ENCODE data around the gene FGFR2.

FGFR2 gene

DNA sequence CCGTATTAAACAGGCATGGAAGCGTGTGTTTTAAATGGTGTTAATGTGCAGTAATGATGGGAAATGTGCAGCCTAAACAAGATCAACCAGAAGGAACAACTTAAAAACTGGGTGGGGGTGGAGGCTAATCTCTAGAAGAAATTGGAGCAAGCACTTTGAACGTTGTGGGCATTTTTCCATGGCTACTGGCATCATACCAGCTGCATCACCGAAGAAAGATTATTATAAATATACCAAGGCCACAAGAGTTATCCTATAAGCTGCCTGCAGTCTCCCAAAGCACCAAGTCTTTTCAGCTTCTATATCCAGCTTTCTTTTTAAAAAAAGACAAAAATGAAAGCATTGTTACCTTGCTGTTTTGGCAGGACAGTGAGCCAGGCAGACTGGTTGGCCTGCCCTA, 79.9 kb downstream of the FGFR2 start:
- peaks cover 6 to 11% of the 10 kb centered on the region in 2 donors for H3K36me3 ChIP-seq (ENCODE audit: control insufficient read depth in 2 of 2, insufficient read depth in 2 of 2, low read length in 2 of 2)
- peaks cover 3% of the 10 kb centered on the region in 2 donors for H3K4me1 ChIP-seq (ENCODE audit: control insufficient read depth in 2 of 2, insufficient read depth in 2 of 2, low read length in 2 of 2)
- no peak overlapping the region for H3K27ac ChIP-seq (ENCODE audit: low read depth in 2 of 2, low read length in 2 of 2)
- H3K4me3 ChIP-seq (ENCODE audit: low read length in 2 of 2), result no peak overlapping the region
- no peak overlapping the region for H3K9ac ChIP-seq (ENCODE audit: low read depth in 1 of 2, low read length in 2 of 2)
- H3K9me3 ChIP-seq (ENCODE audit: control insufficient read depth in 2 of 2, low read length in 2 of 2), result no peaks in the 10 kb centered on the region
- H3K27me3 ChIP-seq (ENCODE audit: control insufficient read depth in 2 of 2, insufficient read depth in 2 of 2, low read length in 2 of 2), result no peaks in the 10 kb centered on the region

DNA sequence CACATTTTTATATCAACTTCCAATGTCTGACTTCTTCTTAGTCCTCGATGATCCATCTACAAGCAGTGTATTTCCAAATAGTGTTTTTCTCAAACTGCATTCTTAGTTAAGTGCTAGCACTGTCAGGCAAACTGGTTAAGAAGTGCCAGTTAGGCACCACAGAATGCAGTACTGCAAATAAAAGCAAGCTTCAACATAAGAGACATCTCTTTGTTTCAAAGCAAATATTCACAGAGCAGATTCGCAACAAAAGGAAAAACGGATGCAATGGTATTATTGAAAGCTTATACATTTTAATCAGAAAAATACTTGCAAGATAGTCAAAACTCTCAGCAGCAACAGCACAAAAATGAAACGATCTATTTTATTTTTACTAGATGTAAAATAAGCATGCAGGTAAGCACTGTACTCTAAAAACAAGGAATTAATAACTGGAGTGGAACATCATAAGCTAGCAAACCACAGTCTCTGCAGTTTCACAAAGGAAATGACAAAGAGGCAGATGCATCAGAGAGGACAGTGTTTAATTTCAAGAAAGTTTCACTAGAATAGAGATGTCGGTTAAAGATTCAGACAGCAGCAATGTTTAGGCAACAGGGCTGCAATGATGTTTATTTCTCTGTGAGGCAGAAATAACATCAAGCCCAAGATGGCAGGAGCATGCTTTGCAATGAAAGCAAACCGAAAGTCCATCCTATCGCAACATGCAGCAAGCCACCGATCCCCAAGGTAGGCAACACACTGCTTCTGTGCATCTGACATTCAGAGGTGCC, 82.0 kb downstream of the FGFR2 start:
- H3K9me3 ChIP-seq (ENCODE audit: control insufficient read depth in 2 of 2, low read length in 2 of 2), result no peaks in the 10 kb centered on the region
- H3K4me3 ChIP-seq (ENCODE audit: low read length in 2 of 2), result no peak overlapping the region
- H3K4me1 ChIP-seq (ENCODE audit: control insufficient read depth in 2 of 2, insufficient read depth in 2 of 2, low read length in 2 of 2), result no peaks in the 10 kb centered on the region
- H3K36me3 ChIP-seq (ENCODE audit: control insufficient read depth in 2 of 2, insufficient read depth in 2 of 2, low read length in 2 of 2), result peaks cover 6 to 11% of the 10 kb centered on the region in 2 donors
- no peaks in the 10 kb centered on the region for H3K27me3 ChIP-seq (ENCODE audit: control insufficient read depth in 2 of 2, insufficient read depth in 2 of 2, low read length in 2 of 2)
- no peak overlapping the region for H3K27ac ChIP-seq (ENCODE audit: low read depth in 2 of 2, low read length in 2 of 2)
- no peak overlapping the region for H3K9ac ChIP-seq (ENCODE audit: low read depth in 1 of 2, low read length in 2 of 2)

DNA sequence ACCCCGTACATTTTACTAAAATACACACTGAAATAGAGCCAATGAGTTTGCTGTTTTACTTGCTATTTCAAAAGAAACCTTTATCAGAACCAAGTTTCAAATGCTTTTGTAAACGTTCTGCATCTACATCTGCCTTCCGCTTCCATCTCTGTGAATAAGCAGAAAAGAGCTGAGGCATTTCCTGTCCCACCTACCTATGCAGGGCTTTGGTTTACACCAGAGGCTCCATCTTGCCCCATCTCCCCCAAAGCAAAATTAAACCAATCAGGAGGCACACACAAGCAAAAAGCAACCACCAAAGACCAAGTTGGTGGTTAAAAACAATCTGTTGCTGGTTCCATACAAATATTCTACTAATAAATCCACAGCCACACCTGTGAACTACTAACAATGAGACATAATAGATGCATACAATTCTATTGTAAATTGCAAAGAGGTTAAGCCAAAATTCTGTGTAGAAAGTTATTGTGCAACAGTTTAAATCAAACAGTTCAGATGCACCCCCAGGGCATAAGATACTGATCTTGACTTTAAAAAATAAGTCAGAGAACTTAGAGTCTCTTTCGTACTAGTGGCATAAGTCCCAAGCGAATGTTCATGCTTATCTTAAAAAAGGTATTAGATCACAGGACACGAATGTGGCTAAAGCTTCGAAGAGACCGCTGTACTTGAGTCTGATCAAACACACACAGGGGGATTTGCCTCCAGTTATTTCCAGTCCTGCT, 83.9 kb downstream of the FGFR2 start:
- Histone ChIP-seq H3K9ac (ENCODE audit: low read depth in 1 of 2, low read length in 2 of 2) (no peak overlapping the region), H3K36me3 (ENCODE audit: control insufficient read depth in 2 of 2, insufficient read depth in 2 of 2, low read length in 2 of 2) (peaks cover 6 to 11% of the 10 kb centered on the region in 2 donors), H3K9me3 (ENCODE audit: control insufficient read depth in 2 of 2, low read length in 2 of 2) (no peaks in the 10 kb centered on the region)

DNA sequence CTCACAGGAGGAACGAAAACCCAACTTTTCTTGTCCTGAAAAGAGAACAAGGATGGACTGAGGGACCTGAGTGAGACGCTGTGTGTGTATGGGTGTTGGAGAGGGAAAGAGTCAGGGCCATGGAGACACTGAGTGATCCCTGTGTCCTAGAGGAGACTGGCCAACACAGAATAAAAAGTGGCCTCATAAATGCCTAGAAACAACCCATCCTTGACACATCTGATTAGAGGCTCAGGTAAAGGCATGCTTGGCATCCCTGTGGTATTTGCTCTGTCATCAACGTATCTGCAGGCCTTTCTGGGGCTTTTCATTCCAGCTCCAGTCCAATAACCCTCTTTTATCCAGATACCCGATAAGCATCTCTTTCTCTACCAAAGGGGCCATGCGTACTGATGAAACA, 86.3 kb downstream of the FGFR2 start:
- Histone ChIP-seq H3K9ac (ENCODE audit: low read depth in 1 of 2, low read length in 2 of 2) (no peak overlapping the region), H3K27ac (ENCODE audit: low read depth in 2 of 2, low read length in 2 of 2) (no peak overlapping the region)

More for the DNA sequence above, 83.9 kb downstream of the FGFR2 start:
- no peaks in the 10 kb centered on the region for H3K27me3 ChIP-seq (ENCODE audit: control insufficient read depth in 2 of 2, insufficient read depth in 2 of 2, low read length in 2 of 2)
- H3K4me3 ChIP-seq (ENCODE audit: low read length in 2 of 2), result no peak overlapping the region
- no peak overlapping the region for H3K27ac ChIP-seq (ENCODE audit: low read depth in 2 of 2, low read length in 2 of 2)
- no peaks in the 10 kb centered on the region for H3K4me1 ChIP-seq (ENCODE audit: control insufficient read depth in 2 of 2, insufficient read depth in 2 of 2, low read length in 2 of 2)

DNA sequence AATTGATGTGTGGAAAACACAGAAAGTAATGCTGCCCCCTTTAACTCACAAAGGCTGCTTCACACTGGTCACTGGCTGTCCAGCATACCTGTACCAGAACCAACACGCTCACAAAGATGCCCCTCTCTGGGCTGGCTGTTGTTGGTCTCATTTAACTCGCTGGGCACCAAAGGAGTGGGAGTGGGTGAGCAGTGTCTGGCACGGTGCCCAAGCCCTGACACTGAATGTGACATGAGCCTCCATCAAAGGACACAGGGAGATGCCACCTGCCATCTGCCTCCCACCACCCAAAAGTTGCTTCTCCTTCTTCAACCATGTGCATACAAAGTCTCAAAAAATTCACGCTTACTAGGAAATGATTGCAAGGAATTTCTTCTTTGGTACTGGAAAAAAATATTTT, 86.8 kb downstream of the FGFR2 start:
- Histone ChIP-seq H3K27ac (ENCODE audit: low read depth in 2 of 2, low read length in 2 of 2) (no peak overlapping the region), H3K9ac (ENCODE audit: low read depth in 1 of 2, low read length in 2 of 2) (no peak overlapping the region), H3K4me1 (ENCODE audit: control insufficient read depth in 2 of 2, insufficient read depth in 2 of 2, low read length in 2 of 2) (no peaks in the 10 kb centered on the region)

More for the DNA sequence above, 86.3 kb downstream of the FGFR2 start:
- Histone ChIP-seq H3K36me3 (ENCODE audit: control insufficient read depth in 2 of 2, insufficient read depth in 2 of 2, low read length in 2 of 2) (peaks cover 0 to 7% of the 10 kb centered on the region in 2 donors), H3K27me3 (ENCODE audit: control insufficient read depth in 2 of 2, insufficient read depth in 2 of 2, low read length in 2 of 2) (no peaks in the 10 kb centered on the region), H3K4me3 (ENCODE audit: low read length in 2 of 2) (no peak overlapping the region), H3K4me1 (ENCODE audit: control insufficient read depth in 2 of 2, insufficient read depth in 2 of 2, low read length in 2 of 2) (no peaks in the 10 kb centered on the region), H3K9me3 (ENCODE audit: control insufficient read depth in 2 of 2, low read length in 2 of 2) (no peaks in the 10 kb centered on the region)

DNA sequence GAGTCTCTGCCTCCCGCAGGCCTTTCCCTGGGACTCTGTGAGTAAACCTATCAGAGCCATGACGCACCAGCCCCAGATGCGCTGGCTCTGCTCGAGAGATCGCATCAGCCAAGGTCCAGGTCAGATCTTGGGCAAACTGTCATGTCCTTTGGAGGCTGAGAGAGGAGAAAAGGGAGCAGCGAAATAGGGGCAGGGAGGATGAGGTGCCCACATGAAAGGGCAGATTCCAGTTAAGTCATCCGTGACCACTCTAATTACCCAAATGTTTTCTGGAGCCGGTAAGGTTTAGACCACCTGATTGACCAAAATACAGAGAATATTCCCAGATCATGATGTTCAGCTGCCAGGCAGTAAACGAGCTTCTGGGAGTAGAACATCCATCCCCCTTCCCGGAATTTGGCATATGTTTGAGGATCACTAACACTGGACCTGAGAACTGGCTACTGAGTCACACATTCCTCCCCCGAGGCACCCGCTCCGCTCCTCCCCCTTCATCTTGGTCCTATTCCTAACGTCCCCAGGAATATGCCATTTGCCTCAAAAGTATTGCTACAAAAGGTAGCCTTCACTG, 88.0 kb downstream of the FGFR2 start:
- no peaks in the 10 kb centered on the region for H3K4me1 ChIP-seq (ENCODE audit: control insufficient read depth in 2 of 2, insufficient read depth in 2 of 2, low read length in 2 of 2)
- no peak overlapping the region for H3K9ac ChIP-seq (ENCODE audit: low read depth in 1 of 2, low read length in 2 of 2)
- H3K27ac ChIP-seq (ENCODE audit: low read depth in 2 of 2, low read length in 2 of 2), result no peak overlapping the region
- H3K9me3 ChIP-seq (ENCODE audit: control insufficient read depth in 2 of 2, low read length in 2 of 2), result no peaks in the 10 kb centered on the region
- H3K4me3 ChIP-seq (ENCODE audit: low read length in 2 of 2), result no peak overlapping the region
- no peaks in the 10 kb centered on the region for H3K27me3 ChIP-seq (ENCODE audit: control insufficient read depth in 2 of 2, insufficient read depth in 2 of 2, low read length in 2 of 2)
- H3K36me3 ChIP-seq (ENCODE audit: control insufficient read depth in 2 of 2, insufficient read depth in 2 of 2, low read length in 2 of 2), result peaks cover 0 to 7% of the 10 kb centered on the region in 2 donors

More for the DNA sequence above, 86.8 kb downstream of the FGFR2 start:
- no peaks in the 10 kb centered on the region for H3K27me3 ChIP-seq (ENCODE audit: control insufficient read depth in 2 of 2, insufficient read depth in 2 of 2, low read length in 2 of 2)
- no peaks in the 10 kb centered on the region for H3K9me3 ChIP-seq (ENCODE audit: control insufficient read depth in 2 of 2, low read length in 2 of 2)
- H3K36me3 ChIP-seq (ENCODE audit: control insufficient read depth in 2 of 2, insufficient read depth in 2 of 2, low read length in 2 of 2), result peaks cover 0 to 7% of the 10 kb centered on the region in 2 donors
- no peak overlapping the region for H3K4me3 ChIP-seq (ENCODE audit: low read length in 2 of 2)

DNA sequence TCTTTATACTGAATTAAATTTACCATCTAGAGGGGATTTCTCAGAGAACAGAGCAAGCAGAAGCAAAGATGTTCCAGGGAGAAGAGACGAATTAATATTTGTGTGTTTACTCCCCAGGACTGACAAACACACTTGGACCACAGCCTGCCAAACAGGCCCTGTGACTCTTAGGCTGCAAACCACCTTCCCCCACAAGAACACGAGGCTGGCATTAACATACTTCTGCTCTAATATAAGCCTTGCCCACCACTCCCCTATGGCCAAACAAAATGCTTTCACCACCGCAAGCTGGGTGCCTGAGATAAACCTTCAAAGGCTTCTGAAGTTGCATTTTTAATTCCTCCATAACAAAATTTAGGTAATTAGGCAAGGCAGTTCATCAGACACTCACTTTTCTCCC, 88.4 kb downstream of the FGFR2 start:
- H3K27ac ChIP-seq (ENCODE audit: low read depth in 2 of 2, low read length in 2 of 2), result no peak overlapping the region
- peaks cover 0 to 3% of the 10 kb centered on the region in 2 donors for H3K36me3 ChIP-seq (ENCODE audit: control insufficient read depth in 2 of 2, insufficient read depth in 2 of 2, low read length in 2 of 2)
- no peaks in the 10 kb centered on the region for H3K4me1 ChIP-seq (ENCODE audit: control insufficient read depth in 2 of 2, insufficient read depth in 2 of 2, low read length in 2 of 2)
- H3K27me3 ChIP-seq (ENCODE audit: control insufficient read depth in 2 of 2, insufficient read depth in 2 of 2, low read length in 2 of 2), result no peaks in the 10 kb centered on the region
- no peak overlapping the region for H3K9ac ChIP-seq (ENCODE audit: low read depth in 1 of 2, low read length in 2 of 2)
- no peak overlapping the region for H3K4me3 ChIP-seq (ENCODE audit: low read length in 2 of 2)
- no peaks in the 10 kb centered on the region for H3K9me3 ChIP-seq (ENCODE audit: control insufficient read depth in 2 of 2, low read length in 2 of 2)

DNA sequence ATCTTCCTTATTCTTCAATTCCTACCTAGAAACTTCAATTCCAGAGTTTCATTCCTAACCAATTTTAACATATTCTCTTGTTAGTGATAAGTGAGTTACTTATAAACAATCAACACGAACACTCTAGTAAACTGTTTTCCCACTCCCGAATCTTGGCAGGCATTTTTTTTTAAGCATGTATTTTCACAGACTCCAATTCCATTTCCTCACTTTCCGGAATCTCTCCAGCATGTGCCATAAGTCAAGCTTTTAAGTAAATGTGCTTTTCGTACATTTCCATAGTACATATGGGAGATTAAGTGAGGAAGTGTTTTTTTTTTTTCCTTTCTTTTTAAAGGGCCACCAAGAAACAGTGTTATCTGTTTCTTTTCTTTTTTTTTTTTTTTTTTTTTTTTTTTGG, 89.1 kb downstream of the FGFR2 start:
- H3K9ac ChIP-seq (ENCODE audit: low read depth in 1 of 2, low read length in 2 of 2), result no peak overlapping the region
- H3K4me3 ChIP-seq (ENCODE audit: low read length in 2 of 2), result no peak overlapping the region
- H3K9me3 ChIP-seq (ENCODE audit: control insufficient read depth in 2 of 2, low read length in 2 of 2), result no peaks in the 10 kb centered on the region
- H3K36me3 ChIP-seq (ENCODE audit: control insufficient read depth in 2 of 2, insufficient read depth in 2 of 2, low read length in 2 of 2), result peaks cover 0 to 2% of the 10 kb centered on the region in 2 donors
- no peaks in the 10 kb centered on the region for H3K27me3 ChIP-seq (ENCODE audit: control insufficient read depth in 2 of 2, insufficient read depth in 2 of 2, low read length in 2 of 2)
- H3K4me1 ChIP-seq (ENCODE audit: control insufficient read depth in 2 of 2, insufficient read depth in 2 of 2, low read length in 2 of 2), result no peaks in the 10 kb centered on the region
- no peak overlapping the region for H3K27ac ChIP-seq (ENCODE audit: low read depth in 2 of 2, low read length in 2 of 2)

DNA sequence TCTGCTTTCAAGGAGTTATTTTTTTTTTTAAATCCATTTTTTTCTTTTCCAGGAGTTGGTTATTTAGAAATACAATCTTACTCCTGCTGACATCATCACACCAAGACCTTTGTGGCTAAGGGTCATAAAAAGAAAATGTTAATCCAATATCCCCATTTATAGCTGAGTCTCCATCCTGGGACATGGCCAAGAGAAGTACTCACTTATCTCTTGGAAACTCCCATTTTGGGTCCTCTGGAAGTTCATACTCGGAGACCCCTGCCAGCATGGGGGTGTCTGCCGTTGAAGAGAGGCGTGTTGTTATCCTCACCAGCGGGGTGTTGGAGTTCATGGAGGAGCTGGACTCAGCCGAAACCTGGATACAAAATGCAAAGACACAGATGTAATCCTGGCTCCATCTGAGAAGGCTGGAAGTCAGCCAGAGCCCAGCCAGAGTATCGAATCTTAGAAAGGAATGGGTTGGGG, 94.6 kb downstream of the FGFR2 start:
- no peak overlapping the region for H3K27ac ChIP-seq (ENCODE audit: low read depth in 2 of 2, low read length in 2 of 2)
- no peak overlapping the region for H3K9ac ChIP-seq (ENCODE audit: low read depth in 1 of 2, low read length in 2 of 2)
- no peaks in the 10 kb centered on the region for H3K9me3 ChIP-seq (ENCODE audit: control insufficient read depth in 2 of 2, low read length in 2 of 2)
- no peak overlapping the region for H3K4me3 ChIP-seq (ENCODE audit: low read length in 2 of 2)
- H3K4me1 ChIP-seq (ENCODE audit: control insufficient read depth in 2 of 2, insufficient read depth in 2 of 2, low read length in 2 of 2), result no peaks in the 10 kb centered on the region
- H3K36me3 ChIP-seq (ENCODE audit: control insufficient read depth in 2 of 2, insufficient read depth in 2 of 2, low read length in 2 of 2), result peaks cover 0 to 13% of the 10 kb centered on the region in 2 donors
- no peaks in the 10 kb centered on the region for H3K27me3 ChIP-seq (ENCODE audit: control insufficient read depth in 2 of 2, insufficient read depth in 2 of 2, low read length in 2 of 2)

DNA sequence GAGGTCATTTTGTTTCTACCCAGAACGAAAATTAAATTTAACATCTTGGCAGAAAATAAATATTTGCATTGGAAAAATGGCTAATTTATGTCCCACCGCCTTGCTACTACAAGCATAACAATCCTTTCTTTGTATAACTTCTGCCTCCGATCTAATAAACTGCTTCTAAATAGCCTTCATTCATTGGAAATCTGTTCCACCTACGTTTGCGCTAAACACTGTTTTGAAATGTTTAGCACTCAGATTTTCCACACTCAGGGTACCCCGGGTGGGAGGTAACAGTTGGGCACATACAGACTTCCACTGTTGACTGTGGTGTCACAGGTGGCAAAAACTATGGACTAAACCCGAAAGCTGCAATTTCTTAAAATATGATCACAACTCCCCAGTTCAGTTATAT, 96.4 kb downstream of the FGFR2 start:
- Histone ChIP-seq H3K27me3 (ENCODE audit: control insufficient read depth in 2 of 2, insufficient read depth in 2 of 2, low read length in 2 of 2) (no peaks in the 10 kb centered on the region), H3K4me1 (ENCODE audit: control insufficient read depth in 2 of 2, insufficient read depth in 2 of 2, low read length in 2 of 2) (no peaks in the 10 kb centered on the region), H3K4me3 (ENCODE audit: low read length in 2 of 2) (no peak overlapping the region), H3K36me3 (ENCODE audit: control insufficient read depth in 2 of 2, insufficient read depth in 2 of 2, low read length in 2 of 2) (peaks cover 0 to 13% of the 10 kb centered on the region in 2 donors), H3K9ac (ENCODE audit: low read depth in 1 of 2, low read length in 2 of 2) (no peak overlapping the region), H3K27ac (ENCODE audit: low read depth in 2 of 2, low read length in 2 of 2) (no peak overlapping the region), H3K9me3 (ENCODE audit: control insufficient read depth in 2 of 2, low read length in 2 of 2) (no peaks in the 10 kb centered on the region)
